GM18951 (cell line): ENCODE data around the gene PCID2.
"Not testable (repeated sequence)": the region's sequence is repeated elsewhere in the genome, so short reads cannot be mapped to it uniquely, and the experiment has no call there.

ENCODE experiments used
- POLR2A ChIP-seq: IDR thresholded peaks from 4 replicates; pipeline ENCODE4 v1.6.1; 2011; ENCODE audit warnings: mild to moderate bottlenecking; ENCODE audit not compliant: insufficient read length, insufficient read depth; ENCODE audit errors: extremely low read depth
- in situ Hi-C: fragments of 300-500 bp; cut with MboI; formaldehyde crosslinking; loops from one replicate; pipeline ENCODE4 v1.12.0; 2022; ENCODE audit warnings: low sequenced_read_pairs, mixed read lengths, inconsistent platforms; ENCODE audit not compliant: unreplicated experiment

The PCID2 gene

GRCh38 chr13:113208421-113209335 is at the start of gene PCID2:
TSS of gene PCID2 (minus strand) at chr13:113208669. CDS start at chr13:113208634, 35 bp downstream.
- TF ChIP-seq POLR2A: peak; percentile 82
- in situ Hi-C loops: no loop called here

DNA sequence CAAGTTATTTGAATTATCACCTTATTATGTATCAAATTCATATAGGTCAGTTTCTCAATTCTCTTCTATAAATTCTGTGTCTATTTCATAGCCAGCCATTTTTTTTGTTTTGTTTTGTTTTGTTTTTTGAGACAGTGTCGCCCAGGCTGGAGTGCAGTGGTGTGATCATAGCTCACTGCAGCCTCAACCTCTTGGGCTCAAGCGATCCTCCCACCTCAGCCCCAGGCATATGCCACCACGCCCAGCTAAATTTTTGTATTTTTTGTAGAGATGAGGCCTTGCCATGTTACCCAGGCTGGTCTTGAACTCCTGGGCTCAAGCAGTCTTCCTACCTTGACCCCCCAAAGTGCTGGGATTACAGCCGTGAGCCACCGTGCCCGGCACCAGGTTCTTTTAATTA is 49.4 kb upstream of the PCID2 start:
- in situ Hi-C loops: not testable (repeated sequence)

DNA sequence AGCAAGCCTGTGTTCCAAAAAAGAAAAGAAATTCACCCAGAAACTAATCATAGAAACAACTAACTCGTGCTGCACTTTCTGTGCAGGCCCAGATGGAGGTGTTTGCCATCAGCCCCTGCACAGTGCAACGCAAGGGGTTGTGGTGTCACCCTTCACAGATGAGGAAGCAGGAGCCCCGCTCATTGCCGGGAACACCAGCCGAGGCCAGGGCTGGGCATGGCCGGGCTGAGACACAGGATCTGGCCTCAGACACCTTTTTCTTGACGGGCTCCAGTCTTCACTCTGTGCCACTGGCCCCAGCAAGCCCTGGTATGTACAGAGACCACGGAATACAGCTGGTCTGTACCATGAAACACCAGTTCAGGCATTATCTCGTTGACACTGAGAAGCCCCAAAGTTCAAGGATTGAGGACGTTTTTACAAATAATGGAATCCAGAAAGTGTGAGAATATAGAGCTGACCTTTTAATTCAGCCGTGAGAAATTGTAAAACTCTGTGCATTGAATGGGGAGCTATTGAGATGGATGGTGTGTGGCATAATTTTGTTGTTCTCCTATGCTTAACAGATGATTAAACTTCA is 44.1 kb upstream of the PCID2 start:
- in situ Hi-C loops: no loop called here
- no peak for TF ChIP-seq POLR2A

DNA sequence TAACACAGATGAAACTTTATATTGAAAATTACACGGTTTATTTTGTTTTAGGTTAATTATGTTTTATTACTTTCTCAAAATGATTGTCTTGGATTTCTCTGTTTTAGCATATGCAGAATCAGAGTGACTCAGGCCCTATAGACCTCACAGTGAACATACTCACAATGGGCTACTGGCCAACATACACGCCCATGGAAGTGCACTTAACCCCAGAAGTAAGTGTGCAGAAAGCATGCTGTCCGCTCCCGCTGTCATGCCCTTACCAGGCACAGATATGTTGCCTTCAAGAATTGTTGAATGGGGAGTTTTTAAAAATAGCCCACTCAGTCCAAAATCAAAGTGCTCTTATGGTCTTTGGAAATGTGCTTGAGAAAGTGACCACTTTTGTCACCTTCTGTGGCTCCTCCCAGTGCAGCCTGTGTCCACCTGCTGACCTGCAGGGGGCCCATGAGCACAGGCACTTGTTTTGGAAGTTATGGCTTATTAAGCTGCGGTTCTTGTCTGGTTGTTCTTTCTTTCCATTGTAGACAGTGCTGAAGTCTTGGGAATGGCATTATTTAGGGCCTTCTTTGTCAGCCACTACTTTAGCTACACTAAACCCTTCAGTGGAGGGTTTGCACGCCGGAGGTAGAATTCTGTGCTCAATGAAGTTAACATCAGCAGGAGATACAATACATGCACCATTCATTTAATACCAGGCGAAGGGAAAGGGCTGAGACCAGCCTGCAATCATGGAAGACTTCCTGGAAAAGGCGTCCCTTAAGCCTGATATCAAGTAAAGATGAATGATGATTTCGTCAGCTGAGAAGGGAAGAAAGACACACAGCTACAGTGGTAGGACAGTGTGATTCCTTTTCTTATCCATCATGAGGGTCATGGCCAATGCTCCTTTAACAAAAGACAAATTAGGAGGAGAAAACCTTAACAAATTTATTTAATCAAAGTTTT is 37.7 kb upstream of the PCID2 start:
- no peak for TF ChIP-seq POLR2A
- in situ Hi-C loops: no loop called here

GRCh38 chr13:113243847-113244246 is 35.4 kb upstream of the PCID2 start:
- no peak for TF ChIP-seq POLR2A
- in situ Hi-C loops: no loop called here

DNA sequence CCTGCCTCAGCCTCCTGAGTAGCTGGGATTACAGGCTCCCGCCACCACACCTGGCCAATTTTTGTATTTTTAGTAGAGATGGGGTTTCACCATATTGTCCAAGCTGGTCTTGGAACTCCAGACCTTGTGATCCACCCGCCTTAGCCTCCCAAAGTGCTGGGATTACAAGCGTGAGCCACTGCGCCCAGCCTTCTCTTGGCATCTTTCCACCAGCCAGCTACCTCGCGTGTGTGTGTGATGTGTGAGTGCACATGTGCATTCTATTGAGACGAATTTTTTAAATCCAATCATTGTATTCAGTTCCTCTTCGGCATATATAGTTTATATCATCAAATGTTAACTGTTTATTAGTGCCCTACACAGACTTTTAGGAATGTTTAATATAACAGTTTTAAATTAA is 33.2 kb upstream of the PCID2 start:
- in situ Hi-C loops: not testable (repeated sequence)

GRCh38 chr13:113239986-113240385 is 31.5 kb upstream of the PCID2 start:
- no peak for TF ChIP-seq POLR2A
- in situ Hi-C loops: no loop called here

- no peak for TF ChIP-seq POLR2A
- in situ Hi-C loops: no loop called here
Measured at GRCh38 chr13:113239357-113239756, 30.9 kb upstream of the PCID2 start.

- in situ Hi-C loops: no loop called here
Measured at GRCh38 chr13:113238536-113238935, 30.1 kb upstream of the PCID2 start.

DNA sequence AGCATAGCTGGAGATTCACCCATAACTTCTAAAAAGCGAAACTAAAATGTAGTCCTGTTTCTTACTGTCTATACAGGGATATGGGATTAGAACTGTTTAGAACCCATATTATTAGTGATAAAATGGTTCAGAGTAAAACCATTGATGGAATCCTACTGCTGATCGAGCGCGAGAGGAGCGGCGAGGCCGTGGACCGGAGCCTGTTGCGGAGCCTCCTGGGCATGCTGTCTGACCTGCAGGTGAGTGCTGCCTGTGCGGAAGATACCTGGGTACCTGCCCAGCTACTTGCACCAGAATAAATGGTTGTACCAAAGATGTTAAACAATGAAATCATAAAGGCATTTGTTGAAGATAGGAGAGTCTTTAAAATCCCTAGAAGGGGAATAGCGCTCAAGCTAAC is 24.6 kb upstream of the PCID2 start:
- TF ChIP-seq POLR2A: no peak
- in situ Hi-C loops: no loop called here

More at GRCh38 chr13:113238536-113238935, 30.1 kb upstream of the PCID2 start:
- TF ChIP-seq POLR2A: no peak

DNA sequence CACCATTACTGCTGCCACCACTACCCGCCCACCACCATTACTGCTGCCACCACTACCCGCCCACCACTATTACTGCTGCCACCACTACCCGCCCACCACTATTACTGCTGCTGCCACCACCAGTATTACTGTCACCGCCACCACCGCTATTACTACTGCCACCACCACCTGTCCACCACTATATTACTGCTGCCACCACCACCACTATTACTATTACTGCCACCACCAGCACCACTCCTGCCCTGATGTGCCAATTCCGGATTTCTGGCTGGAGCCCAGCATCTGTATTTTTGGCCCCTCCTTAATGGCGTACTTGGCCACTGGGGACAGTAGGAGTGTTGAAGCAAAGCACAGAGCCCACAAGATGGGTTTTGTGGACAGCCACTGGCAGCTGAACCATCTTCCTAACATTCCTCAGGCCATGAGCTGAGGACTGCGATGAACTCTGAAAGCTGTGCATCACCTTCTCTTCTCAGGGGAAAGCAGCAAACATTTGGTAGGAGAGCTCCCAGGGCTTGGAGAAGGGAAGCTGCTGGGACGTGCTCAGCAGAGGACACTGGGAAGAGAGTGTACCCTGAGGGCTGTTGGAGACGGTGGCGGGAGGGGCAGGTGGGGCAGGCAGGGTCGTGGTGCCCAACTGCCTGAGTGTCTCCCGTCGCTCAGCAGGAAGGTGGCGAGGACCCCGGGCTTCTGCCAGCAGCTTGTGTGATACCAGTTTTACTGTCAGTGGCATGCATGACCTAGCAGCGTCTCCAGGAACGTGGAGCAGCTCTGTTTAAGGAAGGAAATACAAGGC is 23.9 kb upstream of the PCID2 start:
- TF ChIP-seq POLR2A: no peak
- in situ Hi-C loops: no loop called here

GRCh38 chr13:113231306-113232207 is 23.1 kb upstream of the PCID2 start:
- in situ Hi-C loops: no loop called here
- no peak for TF ChIP-seq POLR2A
